ENCODE measurements around the gene MTMR6. TPM values are rescaled to one million over a fixed set of nuclear protein-coding genes. Genes with fewer than 3 reads are reported as not detected.

The MTMR6 gene
- polyA plus RNA-seq, 1 donor (not counting 4 experiments of a cell fraction or from before 2014, with no cell fraction given), result 20.3 TPM

GRCh38 chr13:25218019-25218418, 69.3 kb downstream of the MTMR6 start:
- H3K4me3 ChIP-seq (ENCODE audit: control insufficient read depth in 2 of 3, extremely low read depth in 1 of 3, insufficient read depth in 2 of 3, low read depth in 1 of 3, low read length in 3 of 3), result no peak overlapping the region
- H3K4me2 ChIP-seq (ENCODE audit: control insufficient read depth, extremely low read depth, insufficient read depth, low read depth, low read length), result no peak overlapping the region
- no peaks in the 10 kb centered on the region for H3K9me1 ChIP-seq (ENCODE audit: control insufficient read depth, extremely low read depth, insufficient read depth, low read length)
- dilution Hi-C loops (cut with MboI; ENCODE audit: extremely low pct_ligation_motif_present, low sequenced_read_pairs), result no loop called here
- TF ChIP-seq CTCF (optimal IDR thresholded peaks at IDR 0.05 in 1 of 3, IDR thresholded peaks at IDR 0.05 in 1 of 3, conservative IDR thresholded peaks at IDR 0.05 in 1 of 3; ENCODE audit: extremely low read depth in 1 of 3, insufficient read depth in 2 of 3, low read length in 3 of 3), result no peak
- TF ChIP-seq EZH2 (IDR thresholded peaks at IDR 0.05; ENCODE audit: low read length), result no peak
- no peak overlapping the region for H2AFZ ChIP-seq (ENCODE audit: control insufficient read depth, low read length)
- H3K27ac ChIP-seq (ENCODE audit: control insufficient read depth, insufficient read depth, low read length), result no peak overlapping the region
- H3K27me3 ChIP-seq (ENCODE audit: control insufficient read depth, extremely low read depth, insufficient read depth, low read length), result no peaks in the 10 kb centered on the region
- no peak for DNase-seq (ENCODE audit: low read depth, low spot score)
- H4K20me1 ChIP-seq (ENCODE audit: control insufficient read depth, extremely low read depth, insufficient read depth, low read length), result no peaks in the 10 kb centered on the region
- H3K4me1 ChIP-seq (ENCODE audit: control insufficient read depth, extremely low read depth, insufficient read depth, low read length), result peaks cover 12% of the 10 kb centered on the region
- no peaks in the 10 kb centered on the region for H3K79me2 ChIP-seq (ENCODE audit: control insufficient read depth, insufficient read depth, low read length)
- no peaks in the 10 kb centered on the region for H3K9me3 ChIP-seq (ENCODE audit: control insufficient read depth, low read depth, low read length)
- H3K36me3 ChIP-seq (ENCODE audit: control insufficient read depth in 2 of 2, extremely low read depth in 1 of 2, insufficient read depth in 2 of 2, low read length in 2 of 2), result no peaks in the 10 kb centered on the region
- H3K9ac ChIP-seq (ENCODE audit: control insufficient read depth, extremely low read depth, insufficient read depth, low read length), result no peak overlapping the region
- FAIRE-seq, result no peak

GRCh38 chr13:25217023-25217885, 70.0 kb downstream of the MTMR6 start:
- TF ChIP-seq EZH2 (IDR thresholded peaks at IDR 0.05; ENCODE audit: low read length) (no peak), CTCF (optimal IDR thresholded peaks at IDR 0.05 in 1 of 3, IDR thresholded peaks at IDR 0.05 in 1 of 3, conservative IDR thresholded peaks at IDR 0.05 in 1 of 3; ENCODE audit: extremely low read depth in 1 of 3, insufficient read depth in 2 of 3, low read length in 3 of 3) (no peak)
- H3K4me3 ChIP-seq (ENCODE audit: control insufficient read depth in 2 of 3, extremely low read depth in 1 of 3, insufficient read depth in 2 of 3, low read depth in 1 of 3, low read length in 3 of 3), result no peak overlapping the region

More at GRCh38 chr13:25217023-25217885, 70.0 kb downstream of the MTMR6 start:
- H3K9ac ChIP-seq (ENCODE audit: control insufficient read depth, extremely low read depth, insufficient read depth, low read length), result no peak overlapping the region
- H2AFZ ChIP-seq (ENCODE audit: control insufficient read depth, low read length), result no peak overlapping the region
- no peaks in the 10 kb centered on the region for H3K79me2 ChIP-seq (ENCODE audit: control insufficient read depth, insufficient read depth, low read length)
- DNase-seq (ENCODE audit: low read depth, low spot score), result no peak
- no peaks in the 10 kb centered on the region for H3K9me1 ChIP-seq (ENCODE audit: control insufficient read depth, extremely low read depth, insufficient read depth, low read length)
- dilution Hi-C loops (cut with MboI; ENCODE audit: extremely low pct_ligation_motif_present, low sequenced_read_pairs), result no loop called here
- no peaks in the 10 kb centered on the region for H3K9me3 ChIP-seq (ENCODE audit: control insufficient read depth, low read depth, low read length)
- H4K20me1 ChIP-seq (ENCODE audit: control insufficient read depth, extremely low read depth, insufficient read depth, low read length), result no peaks in the 10 kb centered on the region
- H3K27me3 ChIP-seq (ENCODE audit: control insufficient read depth, extremely low read depth, insufficient read depth, low read length), result no peaks in the 10 kb centered on the region
- H3K36me3 ChIP-seq (ENCODE audit: control insufficient read depth in 2 of 2, extremely low read depth in 1 of 2, insufficient read depth in 2 of 2, low read length in 2 of 2), result no peaks in the 10 kb centered on the region
- no peak overlapping the region for H3K4me2 ChIP-seq (ENCODE audit: control insufficient read depth, extremely low read depth, insufficient read depth, low read depth, low read length)
- H3K4me1 ChIP-seq (ENCODE audit: control insufficient read depth, extremely low read depth, insufficient read depth, low read length), result peaks cover 12% of the 10 kb centered on the region
- FAIRE-seq, result no peak
- no peak overlapping the region for H3K27ac ChIP-seq (ENCODE audit: control insufficient read depth, insufficient read depth, low read length)
